Measurements from ENCODE around the gene TMBIM6.
"Not testable (repeated sequence)": the region's sequence is repeated elsewhere in the genome, so short reads cannot be mapped to it uniquely, and the experiment has no call there.

TMBIM6 gene

DNA sequence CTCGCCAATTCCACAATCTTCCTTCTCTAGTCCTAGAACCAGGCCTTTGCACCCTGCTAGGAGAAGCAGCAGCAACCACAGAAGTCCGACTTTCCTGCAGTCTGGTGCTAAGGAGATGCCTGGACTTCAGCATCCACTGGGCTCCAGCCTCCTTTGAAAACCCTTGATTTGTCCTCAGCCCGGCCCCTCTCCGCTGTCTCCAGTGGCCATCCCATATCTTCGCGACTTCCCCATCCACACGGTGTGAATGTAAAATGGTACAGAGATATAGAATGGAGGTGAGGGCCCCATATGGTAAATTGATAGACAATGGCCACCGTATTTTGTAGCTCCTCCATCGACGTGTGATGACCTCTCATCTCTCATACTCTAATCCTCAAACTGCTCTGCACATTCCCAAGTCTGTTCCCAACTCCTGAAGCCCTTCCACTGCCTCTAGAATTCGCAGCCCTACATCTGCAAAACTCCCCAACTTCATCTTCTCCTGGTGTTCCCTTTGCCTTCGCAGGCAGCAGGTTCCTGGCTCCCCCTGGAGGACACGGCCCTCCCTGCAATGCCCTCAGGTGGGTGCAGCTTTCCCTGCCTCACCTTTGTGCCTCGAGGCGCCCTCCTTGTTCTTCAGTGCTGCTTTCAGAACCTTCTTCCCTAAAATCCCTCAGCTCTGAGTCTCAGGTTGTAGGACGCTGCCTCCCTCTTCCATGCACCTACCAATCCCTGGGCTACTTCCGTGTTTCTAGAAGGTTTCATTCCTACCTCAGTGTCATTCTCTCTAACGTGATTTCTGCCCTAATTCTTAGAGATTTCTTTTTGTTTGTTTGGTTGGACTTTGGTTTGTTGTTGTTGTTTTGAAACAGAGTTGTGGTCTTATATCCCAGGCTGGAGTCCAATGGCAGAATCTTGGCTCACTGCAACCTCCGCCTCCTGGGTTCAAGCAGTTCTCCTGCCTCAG is 36.7 kb downstream of the TMBIM6 start:
- DNase-seq: no peak

DNA sequence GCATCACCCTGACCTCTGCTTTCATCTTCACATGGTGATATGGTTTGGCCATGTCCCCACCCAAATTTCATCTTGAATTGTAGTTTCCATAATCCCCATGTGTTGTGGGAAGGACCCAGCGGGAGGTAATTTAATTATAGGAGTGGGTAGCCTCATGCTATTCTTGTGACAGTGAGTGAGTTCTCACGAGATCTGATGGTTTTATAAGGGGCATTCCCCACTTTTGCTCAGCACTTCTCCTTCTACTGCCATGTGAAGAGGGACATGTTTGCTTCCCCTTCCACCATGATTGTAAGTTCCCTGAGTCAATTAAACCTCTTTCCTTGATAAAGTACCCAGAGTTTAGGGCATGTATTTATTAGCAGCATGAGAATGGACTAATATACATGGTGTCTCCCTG is 38.2 kb downstream of the TMBIM6 start:
- no peak for DNase-seq

DNA sequence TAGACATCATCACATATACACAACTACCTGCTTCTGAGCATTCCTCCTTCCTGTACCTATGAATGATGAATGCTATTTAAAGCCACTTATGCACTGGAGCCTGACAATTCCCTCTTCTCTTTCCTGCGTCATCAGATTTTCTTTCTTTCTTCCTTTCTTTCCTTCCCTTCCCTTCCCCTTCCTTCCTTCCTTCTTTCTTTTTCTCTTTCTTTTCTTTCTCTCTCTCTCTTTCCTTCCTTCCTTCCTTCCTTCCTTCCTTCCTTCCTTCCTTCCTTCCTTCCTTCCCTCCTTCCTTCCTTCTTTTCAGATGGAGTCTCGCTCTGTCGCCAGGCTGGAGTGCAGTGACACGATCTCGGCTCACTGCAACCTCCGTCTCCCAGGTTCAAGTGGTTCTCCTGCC is 39.6 kb downstream of the TMBIM6 start:
- not testable (repeated sequence) for DNase-seq

DNA sequence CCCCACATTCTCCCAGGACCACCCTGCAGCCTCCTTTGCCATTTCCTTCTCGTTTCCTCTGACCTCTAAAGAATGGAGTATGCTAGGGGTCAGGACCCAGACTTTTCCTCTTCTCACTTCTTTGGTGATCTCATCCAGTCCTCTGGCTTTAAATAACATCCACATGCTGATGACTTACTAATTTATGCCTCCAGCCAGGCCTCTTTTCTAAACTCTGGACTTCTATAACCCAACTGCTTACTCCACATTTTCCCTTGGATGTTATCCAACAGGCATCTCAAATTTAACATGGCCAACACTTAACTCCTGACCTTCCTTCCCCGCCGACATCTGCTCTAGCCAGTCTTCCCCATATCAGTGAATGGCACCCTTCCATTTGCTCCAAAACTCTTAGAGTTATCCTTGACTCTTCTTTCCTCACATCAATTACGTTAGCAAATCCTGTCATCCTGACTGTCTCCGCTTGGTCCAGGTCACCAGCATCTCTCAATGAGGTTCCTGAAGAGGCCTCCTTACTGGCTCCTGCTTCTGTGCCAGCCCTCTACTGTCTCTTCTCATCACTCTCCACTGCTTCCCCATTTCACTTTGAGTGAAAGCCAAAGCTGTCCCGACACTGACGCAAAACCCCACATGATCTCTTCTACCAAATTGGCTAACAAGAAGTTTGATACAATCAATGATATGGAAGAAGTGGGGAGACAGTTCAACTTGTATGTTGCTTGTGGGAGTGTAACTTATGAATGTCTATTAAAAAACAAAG is 42.7 kb downstream of the TMBIM6 start:
- no peak for DNase-seq

DNA sequence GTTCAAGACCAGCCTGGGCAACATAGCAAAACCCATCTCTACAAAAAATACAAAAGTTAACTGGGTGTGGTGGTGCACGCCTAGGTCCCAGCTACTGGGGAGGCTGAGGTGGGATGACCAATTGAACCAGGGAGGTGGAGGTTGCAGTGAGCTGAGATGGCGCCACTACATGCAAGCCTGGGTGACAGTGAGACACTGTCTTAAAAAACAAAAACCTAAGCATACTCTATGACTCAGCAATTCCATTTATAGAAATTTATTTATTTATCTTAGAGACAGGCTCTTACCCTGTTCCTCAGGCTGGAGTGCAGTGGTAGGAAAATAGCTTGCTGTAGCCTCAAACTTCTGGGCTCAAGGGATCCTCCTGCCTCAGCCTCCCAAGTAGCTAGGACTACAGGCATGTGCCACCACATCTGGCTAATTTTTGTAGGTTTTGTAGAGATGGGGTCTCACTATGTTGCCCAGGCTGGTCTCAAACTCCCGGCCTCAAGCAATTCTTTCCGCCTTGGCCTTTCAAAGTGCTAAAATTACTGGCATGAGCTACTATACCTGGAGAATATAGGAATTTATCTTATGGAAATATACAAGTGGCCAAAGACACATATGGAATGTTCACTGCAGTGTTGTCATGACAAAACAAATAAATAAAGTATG is 43.5 kb downstream of the TMBIM6 start:
- DNase-seq: no peak

DNA sequence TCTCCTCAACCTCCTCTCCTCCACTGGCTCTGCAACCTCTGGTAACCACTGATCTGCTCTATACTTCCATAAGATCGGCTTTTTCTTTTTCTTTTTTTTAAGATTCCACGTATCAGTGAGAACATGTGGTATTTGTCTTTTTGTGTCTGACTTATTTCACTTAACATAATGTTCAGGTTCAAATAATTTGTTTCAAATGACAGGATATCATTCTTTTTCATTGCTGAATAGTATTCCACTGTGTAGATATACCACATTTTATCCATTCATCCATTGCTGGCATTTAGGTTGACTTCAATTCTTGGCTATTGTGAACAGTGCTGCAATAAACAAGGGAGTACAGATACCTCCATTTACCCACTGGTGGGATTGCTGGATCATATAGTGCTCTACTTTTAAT is 46.3 kb downstream of the TMBIM6 start:
- no peak for DNase-seq

DNA sequence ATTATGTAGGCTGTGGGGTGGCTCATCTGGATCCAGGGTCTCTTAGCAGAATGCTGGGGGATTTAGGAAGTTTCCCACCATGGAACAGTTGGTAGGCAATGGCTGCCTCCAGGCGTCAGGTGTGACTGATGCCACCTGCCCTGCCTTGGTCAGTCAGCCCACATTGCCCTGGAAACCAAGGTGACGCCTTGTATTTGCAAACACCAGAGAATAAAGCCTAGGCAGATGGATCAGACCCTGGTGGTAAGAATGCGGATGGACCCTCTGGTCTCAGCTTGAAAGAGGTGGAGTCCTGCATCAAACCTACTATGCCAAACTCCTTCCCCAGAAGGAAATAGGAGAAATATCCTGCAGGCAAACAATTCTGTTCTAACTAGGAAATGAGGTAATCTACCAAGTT is 48.6 kb downstream of the TMBIM6 start:
- DNase-seq: no peak

DNA sequence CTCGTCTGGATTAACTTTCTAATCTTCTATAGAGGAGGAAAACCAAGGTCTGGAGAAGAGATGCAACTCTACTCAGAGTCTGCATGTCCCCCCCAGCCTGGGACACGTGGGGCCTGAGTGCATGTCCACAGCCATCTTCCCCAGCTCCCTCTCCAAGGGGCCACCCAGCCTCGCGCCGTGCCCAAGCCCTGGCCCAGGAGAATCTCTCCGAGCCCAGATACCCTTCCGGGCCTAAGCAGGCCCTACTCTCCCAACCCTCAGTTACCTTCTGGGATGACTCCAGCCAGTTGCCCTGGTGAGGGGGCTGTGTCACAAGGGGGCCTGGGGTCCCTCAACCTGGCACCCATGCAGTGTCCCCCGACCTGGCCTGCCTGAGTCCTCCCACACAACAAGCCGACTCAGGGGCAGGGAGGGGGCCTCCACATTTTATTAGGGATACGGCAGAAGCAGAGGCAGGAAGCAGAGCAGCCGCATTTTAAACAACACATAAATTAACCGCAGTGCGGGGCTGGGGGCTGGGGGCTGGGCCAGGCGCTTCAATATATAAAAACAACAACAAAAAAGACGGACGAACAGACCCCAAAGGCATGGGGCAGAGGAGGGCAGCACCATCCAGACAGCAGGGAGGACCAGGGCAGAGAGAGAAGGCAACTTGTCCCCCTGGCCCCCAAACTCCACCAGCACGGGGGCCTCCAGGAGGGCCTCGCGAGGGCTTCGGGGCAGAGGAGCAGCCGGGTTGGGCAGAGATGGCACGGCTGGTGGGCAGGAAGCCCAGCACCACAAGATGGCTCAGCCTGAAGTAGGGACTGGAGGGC is 49.6 kb downstream of the TMBIM6 start:
- no peak for DNase-seq

DNA sequence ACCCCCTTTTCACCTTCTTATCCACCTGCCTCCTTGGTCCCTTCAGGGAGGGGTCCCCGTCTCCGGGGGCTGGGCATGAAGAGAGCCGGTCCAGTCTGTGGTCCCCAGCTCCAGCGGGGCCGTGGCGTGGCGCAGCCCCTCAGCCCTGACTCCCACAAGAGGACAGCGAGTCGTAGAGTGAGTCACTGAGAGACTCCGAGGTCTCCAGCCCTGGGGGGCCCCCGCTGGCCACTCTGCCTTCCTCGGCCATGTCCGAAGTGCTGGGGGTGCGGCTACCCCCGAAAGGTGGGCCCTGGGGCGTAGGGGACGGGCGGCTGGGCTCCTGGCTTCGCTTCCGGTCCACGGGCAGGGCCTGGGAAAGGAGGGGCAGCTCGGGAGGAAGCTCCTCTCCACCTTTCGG is 50.3 kb downstream of the TMBIM6 start:
- DNase-seq: no peak

DNA sequence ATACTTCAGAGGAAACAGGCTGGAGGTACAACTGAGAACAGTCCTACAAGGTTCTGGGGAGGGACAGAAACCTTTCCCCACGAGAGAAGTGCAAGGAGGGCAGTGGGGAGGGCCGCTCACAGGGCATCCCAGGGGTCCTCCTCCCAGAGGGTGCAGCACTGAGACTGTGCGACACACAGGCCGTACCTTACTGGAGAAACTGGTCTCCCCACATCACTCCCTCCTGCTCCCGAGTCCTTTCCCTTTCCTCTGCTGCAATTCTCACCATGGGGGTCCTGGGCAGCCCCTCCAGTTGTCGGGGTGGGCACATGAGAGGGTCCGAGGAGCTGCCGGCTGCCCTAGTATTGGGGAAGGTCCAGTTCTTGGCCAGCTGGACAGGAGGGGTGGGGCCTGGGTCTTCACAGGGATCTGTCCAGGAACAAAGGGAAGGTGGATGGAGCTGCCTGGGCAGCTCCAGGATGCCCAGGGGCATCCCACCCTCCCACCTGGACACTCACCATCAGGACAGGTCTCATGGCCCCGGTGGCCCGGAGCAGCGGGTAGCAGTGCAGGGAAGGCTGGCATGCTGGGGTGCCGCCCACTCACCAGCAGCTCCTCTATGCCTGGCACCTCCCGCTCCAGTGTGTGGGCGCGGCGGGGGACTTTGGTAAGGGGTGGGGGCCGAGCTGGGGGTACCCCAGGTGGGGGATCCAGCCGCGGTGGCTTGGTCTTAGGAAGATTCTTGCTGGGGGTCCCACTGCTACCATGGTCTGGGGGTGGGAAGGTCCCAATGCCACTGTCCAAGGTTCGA is 51.0 kb downstream of the TMBIM6 start:
- no peak for DNase-seq

DNA sequence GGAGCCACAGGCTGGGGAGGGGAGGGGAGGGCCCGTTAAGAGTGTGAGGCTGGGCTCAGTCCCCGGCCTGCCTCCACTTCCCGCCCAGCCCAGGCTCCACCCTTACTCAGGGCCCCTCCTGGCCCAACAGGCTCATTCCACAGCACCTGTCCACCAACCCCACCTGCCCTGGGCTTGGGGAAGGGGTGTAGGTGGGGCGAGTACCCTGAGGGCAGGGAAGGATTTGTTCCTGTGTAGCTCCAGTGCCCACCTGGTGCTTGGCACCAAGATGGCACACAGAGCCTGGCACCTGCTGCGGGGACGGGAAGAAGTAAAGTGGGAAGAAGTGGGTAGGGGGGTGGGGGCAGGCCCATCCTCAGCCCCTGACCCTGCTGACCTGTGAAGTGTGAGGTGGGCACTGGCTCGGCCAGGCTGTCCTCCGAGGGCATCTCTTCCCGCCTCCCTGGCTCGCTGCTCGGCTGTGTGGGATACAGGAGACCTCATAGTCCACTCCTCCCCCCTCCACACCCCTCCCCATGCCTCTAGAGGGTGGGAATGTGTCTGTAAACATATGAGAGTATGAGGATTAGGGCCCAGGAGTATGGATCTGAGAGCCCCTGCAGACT is 51.7 kb downstream of the TMBIM6 start:
- DNase-seq: no peak

DNA sequence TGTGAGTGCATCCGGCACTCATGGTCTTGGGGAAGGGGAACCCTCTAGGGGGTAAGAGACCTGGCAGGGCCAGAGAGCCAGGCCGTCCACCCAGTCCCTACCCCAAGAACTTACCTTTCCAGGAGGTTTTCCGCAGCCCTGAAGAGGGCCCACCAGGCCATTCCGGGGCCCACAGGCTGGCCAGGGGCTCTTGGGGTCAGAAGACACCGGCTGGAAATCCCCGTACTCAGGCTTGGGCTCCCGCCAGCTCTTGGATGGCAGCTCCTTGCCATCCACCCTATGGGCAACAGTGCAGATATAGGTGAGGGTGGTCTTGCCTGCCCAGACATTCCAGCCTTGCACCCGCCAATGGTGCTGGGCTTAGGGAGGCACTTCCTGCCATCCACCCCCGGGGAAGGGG is 52.3 kb downstream of the TMBIM6 start:
- no peak for DNase-seq

DNA sequence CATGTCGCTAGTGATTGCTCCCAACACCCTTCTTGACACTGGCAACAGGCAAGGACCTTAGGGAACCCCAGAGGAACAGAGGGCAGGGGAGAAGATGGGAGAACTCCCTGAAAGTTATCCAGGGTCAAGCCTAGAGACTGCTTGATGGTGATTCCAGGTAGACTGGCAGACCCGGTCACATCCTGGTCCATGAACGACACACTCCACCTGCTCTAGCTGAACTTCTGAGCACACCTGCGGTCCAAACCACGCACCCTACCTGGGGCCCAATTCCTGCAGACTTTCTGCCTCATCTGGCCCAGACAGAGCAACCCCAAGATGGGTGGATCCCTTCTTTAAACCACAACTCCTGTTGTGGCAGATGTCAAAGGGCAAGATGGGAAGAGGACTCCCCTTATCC is 52.7 kb downstream of the TMBIM6 start:
- no peak for DNase-seq

DNA sequence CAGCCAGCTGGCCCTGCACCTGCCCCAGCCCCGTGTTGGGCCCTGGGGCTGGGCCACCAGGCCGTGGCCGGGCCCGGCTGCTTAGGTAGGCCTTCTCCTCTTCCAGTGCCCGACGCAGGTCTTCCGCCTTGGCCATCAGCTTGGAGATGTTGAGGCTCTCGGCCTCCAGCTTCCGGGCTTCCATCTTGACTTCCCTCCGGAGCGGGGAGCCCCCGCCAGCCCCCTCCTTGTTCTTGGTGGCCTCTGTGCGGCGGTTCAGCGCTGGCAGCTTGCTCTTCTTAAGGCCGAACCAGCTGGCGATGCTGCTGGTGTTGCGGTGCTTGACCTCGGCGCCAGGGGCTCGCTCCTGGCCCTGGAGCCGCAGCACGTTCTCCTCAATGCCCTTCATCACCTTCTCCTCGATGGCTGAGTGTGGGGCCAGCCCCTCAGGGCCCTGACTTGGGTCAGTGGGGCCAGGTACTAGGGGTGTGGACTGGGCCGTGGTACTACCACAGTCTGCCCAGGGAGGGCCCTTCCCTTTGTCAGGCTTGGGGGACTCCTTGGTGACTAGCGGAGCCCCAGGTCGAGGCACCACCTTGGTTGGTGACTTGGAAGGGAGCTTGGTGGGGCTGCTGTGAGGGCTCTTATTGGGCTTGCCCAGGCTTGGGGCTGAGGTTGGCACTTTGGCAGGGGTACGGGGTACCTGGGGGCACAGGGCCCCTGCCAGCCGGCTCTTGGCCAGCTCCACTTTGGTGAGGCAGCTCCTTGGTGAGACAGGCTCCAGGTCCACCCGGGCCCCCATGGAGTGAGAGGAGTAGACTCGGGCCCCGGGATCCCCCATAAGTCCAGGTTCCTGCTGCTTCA is 53.7 kb downstream of the TMBIM6 start:
- DNase-seq: no peak

DNA sequence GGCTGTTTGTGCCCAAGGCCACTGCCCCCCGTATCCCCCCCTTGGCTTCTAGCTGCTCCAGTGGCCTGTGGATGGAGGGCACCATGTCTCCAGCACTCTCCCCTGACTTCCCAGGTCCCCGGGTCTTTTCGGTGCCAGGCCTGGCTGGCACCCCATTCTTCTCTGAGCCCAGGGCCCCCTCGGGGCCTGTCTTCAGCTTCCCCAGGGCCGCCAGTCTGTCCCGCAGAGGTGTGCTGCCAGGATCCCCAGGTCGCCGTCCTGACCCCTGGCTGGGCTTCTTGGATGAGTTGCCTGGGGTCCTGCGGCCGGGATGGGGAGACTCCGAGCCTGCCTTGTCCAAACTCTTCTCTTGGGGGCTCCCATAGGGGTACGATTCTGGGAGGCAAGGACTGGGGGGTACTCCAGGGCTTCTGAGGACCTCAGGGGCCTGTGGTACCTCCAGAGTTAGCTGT is 54.3 kb downstream of the TMBIM6 start:
- DNase-seq: no peak

DNA sequence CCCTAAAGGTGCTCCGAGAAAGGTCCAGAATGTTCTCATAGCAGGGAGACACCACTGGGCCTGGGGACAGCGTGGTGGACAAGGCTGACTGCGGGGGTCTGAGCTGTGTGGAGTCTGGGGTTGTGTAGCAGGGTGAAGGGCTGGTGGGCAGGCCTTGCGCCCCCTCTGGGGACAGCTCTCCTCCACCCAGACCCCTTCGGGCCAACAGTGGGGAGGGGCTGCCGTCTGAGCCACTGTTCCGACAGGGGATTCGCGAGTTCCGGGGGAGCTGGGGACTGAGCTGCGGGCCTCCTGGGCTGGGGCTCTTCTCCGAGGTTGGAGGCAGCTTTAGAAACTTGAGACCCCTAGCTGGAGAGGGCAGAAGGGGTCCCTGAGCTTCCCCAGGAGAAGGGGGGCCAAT is 54.8 kb downstream of the TMBIM6 start:
- DNase-seq: no peak

DNA sequence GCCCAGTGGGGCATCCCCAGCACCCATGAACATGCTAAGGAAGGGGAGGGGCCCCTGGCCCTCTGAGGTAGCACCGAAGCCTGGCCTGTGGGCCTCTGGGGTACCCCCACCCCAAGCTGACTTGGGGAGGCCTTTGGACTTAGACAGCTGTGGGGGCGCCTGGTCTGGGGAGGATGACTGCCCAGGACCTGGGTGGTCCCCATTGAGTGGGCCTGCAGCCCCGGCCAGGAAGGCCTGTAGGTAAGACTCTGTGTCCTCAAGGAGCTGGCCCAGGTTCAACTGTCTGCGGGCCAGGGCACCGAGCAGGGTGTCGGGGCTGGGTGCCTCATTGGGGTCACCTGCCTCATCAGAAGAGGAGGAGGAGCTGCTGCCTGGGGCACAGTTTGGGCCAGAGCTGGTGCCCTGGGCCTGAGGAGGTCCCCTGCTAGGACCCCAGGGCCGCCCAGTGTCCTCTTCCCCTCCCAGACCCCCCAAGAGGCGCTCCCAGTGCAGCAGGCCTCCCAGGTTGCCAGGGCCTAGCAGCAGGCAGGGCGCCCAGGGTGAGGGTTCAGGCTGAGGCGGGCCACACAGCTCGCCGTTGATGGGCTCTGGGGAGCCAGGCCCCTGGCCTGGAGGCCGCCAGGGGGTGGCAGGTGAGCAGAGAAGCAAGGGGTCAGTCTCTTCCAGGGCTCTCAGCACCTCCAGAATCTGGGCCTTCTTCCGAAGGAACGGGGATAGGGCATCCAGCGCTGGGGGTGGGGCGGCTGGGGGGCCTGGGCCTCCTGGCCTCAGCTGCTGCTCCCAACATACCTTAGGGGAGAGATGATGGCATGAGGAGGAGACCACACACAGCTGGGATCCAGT is 55.5 kb downstream of the TMBIM6 start:
- no peak for DNase-seq

DNA sequence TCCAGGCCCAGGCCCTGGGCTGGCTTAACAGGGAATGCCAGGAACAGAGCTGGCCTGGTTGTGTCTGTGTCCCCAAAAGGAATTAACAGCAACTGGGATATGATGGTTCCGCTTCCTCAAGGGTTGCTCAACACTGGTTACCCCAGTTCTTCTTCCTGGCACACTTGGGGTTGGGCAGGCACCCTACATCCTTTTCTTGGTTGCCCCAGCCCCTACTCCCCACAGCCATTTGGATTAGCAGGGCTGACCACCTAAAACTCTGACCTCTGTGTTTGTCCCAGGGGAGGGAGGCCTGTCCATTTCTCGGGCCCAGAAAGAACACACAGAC is 56.1 kb downstream of the TMBIM6 start:
- DNase-seq: no peak

DNA sequence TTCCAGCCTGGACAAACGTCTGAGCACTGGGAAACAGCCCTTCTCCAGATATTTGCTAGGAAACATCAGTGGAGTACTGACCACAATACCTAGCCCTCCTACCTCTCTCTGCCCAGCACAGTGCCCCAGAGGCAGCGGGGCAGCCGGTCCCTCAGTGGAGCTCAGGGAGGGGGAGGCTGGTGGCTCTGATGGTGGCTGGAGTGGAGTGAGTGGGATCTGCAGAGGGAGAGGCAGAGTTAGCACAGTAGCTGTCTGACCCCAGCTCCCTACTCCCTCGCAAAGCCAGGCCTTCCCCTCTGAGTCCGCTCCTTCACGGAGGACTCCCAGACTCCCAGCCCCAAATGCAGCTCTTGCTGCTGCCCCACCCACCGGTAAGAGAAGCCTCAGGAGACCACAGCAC is 56.9 kb downstream of the TMBIM6 start:
- no peak for DNase-seq

DNA sequence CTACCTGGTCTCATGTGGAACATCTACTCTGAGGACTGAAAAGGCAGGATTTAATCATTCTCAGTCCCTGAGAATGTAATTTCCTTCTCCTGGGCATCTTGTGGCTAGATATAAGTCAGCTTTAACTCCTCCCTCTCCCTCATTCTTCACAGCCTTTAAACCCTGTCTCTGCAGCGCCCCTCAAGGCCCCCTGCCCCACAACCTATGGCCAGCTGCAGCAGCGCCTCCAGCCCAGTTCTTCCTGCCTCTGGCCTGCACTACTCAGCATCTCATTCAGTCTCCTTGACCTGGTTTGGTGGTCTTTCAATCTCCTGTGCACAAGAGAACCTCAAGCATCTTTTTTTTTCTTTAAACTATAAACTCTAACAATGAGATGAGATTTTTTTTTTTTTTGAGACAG is 57.6 kb downstream of the TMBIM6 start:
- DNase-seq: no peak
